Measurements from ENCODE around the gene IQGAP1.

DNA sequence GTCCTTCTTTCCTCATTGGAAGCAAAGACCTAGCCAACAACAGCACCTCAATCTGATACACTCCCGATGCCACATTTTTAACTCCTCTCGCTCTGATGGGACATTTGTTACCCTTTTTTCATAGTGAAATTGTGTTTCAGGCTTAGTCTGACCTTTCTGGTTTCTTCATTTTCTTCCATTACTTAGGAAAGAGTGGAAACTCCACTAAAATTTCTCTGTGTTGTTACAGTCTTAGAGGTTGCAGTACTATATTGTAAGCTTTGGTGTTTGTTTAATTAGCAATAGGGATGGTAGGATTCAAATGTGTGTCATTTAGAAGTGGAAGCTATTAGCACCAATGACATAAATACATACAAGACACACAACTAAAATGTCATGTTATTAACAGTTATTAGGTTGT is 112.1 kb downstream of the IQGAP1 start:
- TF ChIP-seq, protein P1, sequence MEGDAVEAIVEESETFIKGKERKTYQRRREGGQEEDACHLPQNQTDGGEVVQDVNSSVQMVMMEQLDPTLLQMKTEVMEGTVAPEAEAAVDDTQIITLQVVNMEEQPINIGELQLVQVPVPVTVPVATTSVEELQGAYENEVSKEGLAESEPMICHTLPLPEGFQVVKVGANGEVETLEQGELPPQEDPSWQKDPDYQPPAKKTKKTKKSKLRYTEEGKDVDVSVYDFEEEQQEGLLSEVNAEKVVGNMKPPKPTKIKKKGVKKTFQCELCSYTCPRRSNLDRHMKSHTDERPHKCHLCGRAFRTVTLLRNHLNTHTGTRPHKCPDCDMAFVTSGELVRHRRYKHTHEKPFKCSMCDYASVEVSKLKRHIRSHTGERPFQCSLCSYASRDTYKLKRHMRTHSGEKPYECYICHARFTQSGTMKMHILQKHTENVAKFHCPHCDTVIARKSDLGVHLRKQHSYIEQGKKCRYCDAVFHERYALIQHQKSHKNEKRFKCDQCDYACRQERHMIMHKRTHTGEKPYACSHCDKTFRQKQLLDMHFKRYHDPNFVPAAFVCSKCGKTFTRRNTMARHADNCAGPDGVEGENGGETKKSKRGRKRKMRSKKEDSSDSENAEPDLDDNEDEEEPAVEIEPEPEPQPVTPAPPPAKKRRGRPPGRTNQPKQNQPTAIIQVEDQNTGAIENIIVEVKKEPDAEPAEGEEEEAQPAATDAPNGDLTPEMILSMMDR (IDR thresholded peaks at IDR 0.05): no peak
- no peak for TF ChIP-seq POLR2A (IDR thresholded peaks at IDR 0.05)
